Caco-2 (cell line): Measurements from ENCODE around the gene KLHL25. TPM values are rescaled to one million over a fixed set of nuclear protein-coding genes. Genes with fewer than 3 reads are reported as not detected.

ENCODE experiments used
- BruUV-seq: library from RNA; stranded (reverse); fragments of 400-500 nt; replicated peaks from 2 replicates; lab custom pipeline; 2021; lab: Mats Ljungman, UMichigan
- CTCF ChIA-PET: fragments of 300-600 bp; sonication (Branson Sonifier 250); formaldehyde crosslinking; loops from one replicate; lab custom pipeline; 2022; ENCODE audit warnings: antibody characterized with exemption; lab: Charles Lee
- POLR2A ChIA-PET: fragments of 300-600 bp; sonication (Branson Sonifier 250); formaldehyde crosslinking; loops from one replicate; lab custom pipeline; 2022; ENCODE audit warnings: antibody characterized with exemption; lab: Charles Lee
- DNase-seq, 2 experiments: peaks; one replicate each; pipeline versions ENCODE4 v3.0.0 to v3.0.0-alpha.2; 2020 to 2022
- H3K27me3 ChIP-seq: replicated peaks from 2 replicates; pipeline ENCODE4 v1.6.0; 2011; ENCODE audit warnings: low read length; ENCODE audit not compliant: control insufficient read depth, insufficient read depth
- H3K36me3 ChIP-seq: 2 replicates; pipeline ENCODE4 v1.5.1; 2011; ENCODE audit warnings: low read length; ENCODE audit not compliant: control insufficient read depth, insufficient read depth
- H3K4me1 ChIP-seq: fragments of 250-450 bp; sonication (Bioruptor Pico); 2 replicates; pipeline ENCODE4 v1.5.1; 2020; ENCODE audit warnings: mild to moderate bottlenecking
- H3K4me3 ChIP-seq: 2 replicates; pipeline ENCODE4 v1.5.1; 2011; ENCODE audit warnings: low read depth, mild to moderate bottlenecking, control low read depth, low read length
- H3K9me3 ChIP-seq: fragments of 250-450 bp; sonication (Bioruptor Pico); 2 replicates; pipeline ENCODE4 v1.5.1; 2020; ENCODE audit warnings: mild to moderate bottlenecking, moderate library complexity
- H3K27ac Mint-ChIP-seq: one replicate; pipeline ENCODE4 v1.8.0; 2022; ENCODE audit warnings: mixed read lengths; ENCODE audit not compliant: unreplicated experiment
- H3K27me3 Mint-ChIP-seq: one replicate; pipeline ENCODE4 v1.8.0; 2022; ENCODE audit warnings: mixed read lengths; ENCODE audit not compliant: insufficient read depth, unreplicated experiment
- H3K36me3 Mint-ChIP-seq: one replicate; pipeline ENCODE4 v1.8.0; 2022; ENCODE audit warnings: mild to moderate bottlenecking, mixed read lengths; ENCODE audit not compliant: insufficient read depth, unreplicated experiment
- H3K4me1 Mint-ChIP-seq: one replicate; pipeline ENCODE4 v1.8.0; 2022; ENCODE audit warnings: low read depth, mixed read lengths; ENCODE audit not compliant: unreplicated experiment
- H3K4me3 Mint-ChIP-seq: one replicate; pipeline ENCODE4 v1.8.0; 2022; ENCODE audit warnings: mild to moderate bottlenecking, moderate library complexity, mixed read lengths; ENCODE audit not compliant: unreplicated experiment
- H3K9me3 Mint-ChIP-seq: one replicate; pipeline ENCODE4 v1.8.0; 2022; ENCODE audit warnings: mixed read lengths; ENCODE audit not compliant: unreplicated experiment
- CTCF ChIP-seq, 2 experiments: fragments of 200-600 bp in 1 of 2; IDR thresholded peaks; 1 replicate in 1 of 2; 2 replicates in 1 of 2; pipeline versions ENCODE4 v1.5.1 to v1.8.0; 2011 to 2022; ENCODE audit warnings: antibody characterized with exemption in 1 of 2, control low read depth in 1 of 2, inconsistent platforms in 1 of 2, low read depth in 1 of 2, low read length in 1 of 2, mild to moderate bottlenecking in 1 of 2, moderate library complexity in 1 of 2; ENCODE audit not compliant: insufficient read depth in 1 of 2, severe bottlenecking in 1 of 2, unreplicated experiment in 1 of 2
- intact Hi-C: fragments of 100-400 bp; cut with micrococcal nuclease; formaldehyde crosslinking; loops from one replicate; pipeline ENCODE4 v1.10.0; 2022; ENCODE audit not compliant: unreplicated experiment
- total RNA-seq: library from RNA; stranded (reverse); gene quantifications from 2 replicates; pipeline ENCODE4 v1.2.3, GENCODE V29; 2022

KLHL25 gene
- total RNA-seq, 1 experiment from 2014 or later, result 15.4 TPM

- no peak overlapping the region for H3K27ac Mint-ChIP-seq
- intact Hi-C loops, result loop anchor here (5.0 kb wide), 1 partner anchor 428 kb away; no protein-coding TSS in a partner anchor
- no TSS peak for BruUV-seq
- CTCF ChIA-PET, result no interaction called here
- H3K4me1 Mint-ChIP-seq, result peaks cover 14% of the 10 kb centered on the region
- Histone ChIP-seq H3K9me3 (no peaks in the 10 kb centered on the region), H3K4me1 (peaks cover 12% of the 10 kb centered on the region; the same call in 1 of the 2 replicates), H3K36me3 (peaks cover 3% of the 10 kb centered on the region), H3K27me3 (no peaks in the 10 kb centered on the region), H3K4me3 (no peak overlapping the region)
- peaks cover 56% of the 10 kb centered on the region for H3K36me3 Mint-ChIP-seq
- no peak for DNase-seq
- H3K9me3 Mint-ChIP-seq, result no peaks in the 10 kb centered on the region
- POLR2A ChIA-PET, result no interaction called here
- no peak for TF ChIP-seq CTCF (IDR thresholded peaks at IDR 0.05; ENCODE audit: insufficient read depth in 1 of 2, low read depth in 1 of 2, low read length in 1 of 2, severe bottlenecking in 1 of 2, unreplicated experiment in 1 of 2)
- no peak overlapping the region for H3K4me3 Mint-ChIP-seq
- no peaks in the 10 kb centered on the region for H3K27me3 Mint-ChIP-seq
These were observed 69.7 kb downstream of the KLHL25 start for GRCh38 chr15:85725019-85725418.

- H3K36me3 Mint-ChIP-seq, result peaks cover 51% of the 10 kb centered on the region
- Histone ChIP-seq H3K4me3 (no peak overlapping the region), H3K4me1 (peaks cover 12% of the 10 kb centered on the region; the same call in 1 of the 2 replicates), H3K36me3 (peaks cover 3% of the 10 kb centered on the region), H3K9me3 (no peaks in the 10 kb centered on the region), H3K27me3 (no peaks in the 10 kb centered on the region)
- intact Hi-C loops, result no loop called here
- ChIA-PET CTCF (no interaction called here), POLR2A (no interaction called here)
- no peaks in the 10 kb centered on the region for H3K27me3 Mint-ChIP-seq
- H3K4me1 Mint-ChIP-seq, result peaks cover 14% of the 10 kb centered on the region
- no peaks in the 10 kb centered on the region for H3K9me3 Mint-ChIP-seq
- peak overlapping the region; percentile 36 for H3K27ac Mint-ChIP-seq
- no peak overlapping the region for H3K4me3 Mint-ChIP-seq
- no TSS peak for BruUV-seq
- TF ChIP-seq CTCF (IDR thresholded peaks at IDR 0.05; ENCODE audit: insufficient read depth in 1 of 2, low read depth in 1 of 2, low read length in 1 of 2, severe bottlenecking in 1 of 2, unreplicated experiment in 1 of 2), result no peak
- no peak for DNase-seq
These were observed 70.5 kb downstream of the KLHL25 start for GRCh38 chr15:85723960-85724945.

- intact Hi-C loops, result no loop called here
- ChIA-PET CTCF (no interaction called here), POLR2A (no interaction called here)
- no peaks in the 10 kb centered on the region for H3K9me3 ChIP-seq
- DNase-seq, result no peak
- no peak overlapping the region for H3K4me3 ChIP-seq
- Mint-ChIP-seq H3K4me3 (no peak overlapping the region), H3K27me3 (no peaks in the 10 kb centered on the region), H3K4me1 (peaks cover 14% of the 10 kb centered on the region), H3K9me3 (no peaks in the 10 kb centered on the region), H3K27ac (no peak overlapping the region), H3K36me3 (peaks cover 54% of the 10 kb centered on the region)
- no peaks in the 10 kb centered on the region for H3K27me3 ChIP-seq
- TF ChIP-seq CTCF (IDR thresholded peaks at IDR 0.05; ENCODE audit: insufficient read depth in 1 of 2, low read depth in 1 of 2, low read length in 1 of 2, severe bottlenecking in 1 of 2, unreplicated experiment in 1 of 2), result no peak
- no TSS peak for BruUV-seq
- H3K4me1 ChIP-seq, result peaks cover 12% of the 10 kb centered on the region; the same call in 1 of the 2 replicates
- H3K36me3 ChIP-seq, result peaks cover 3% of the 10 kb centered on the region
These were observed 72.2 kb downstream of the KLHL25 start for GRCh38 chr15:85722374-85723152.
